A549 (cell line): ENCODE measurements around the gene RASA4.
"Not testable (repeated sequence)": the region's sequence is repeated elsewhere in the genome, so short reads cannot be mapped to it uniquely, and the experiment has no call there.

ENCODE experiments used
- CHD4 ChIP-seq: fragments of 200-600 bp; sonication (generic); IDR thresholded peaks from 2 replicates; pipeline ENCODE4 v1.6.1; 2016; ENCODE audit warnings: antibody characterized with exemption, mild to moderate bottlenecking, borderline replicate concordance
- EP300 ChIP-seq, 2 experiments: fragments of >200 bp; sonication (Bioruptor Twin); formaldehyde crosslinking; IDR thresholded peaks; 2 replicates in 1 of 2; 3 replicates in 1 of 2; pipeline ENCODE4 v1.6.1; 2016 to 2017
- GATA3 ChIP-seq: IDR thresholded peaks from 2 replicates; pipeline ENCODE4 v1.6.1; 2012; ENCODE audit warnings: borderline replicate concordance
- HOXB5 ChIP-seq: fragments of 250-450 bp; sonication (Bioruptor Pico); IDR thresholded peaks from 2 replicates; pipeline ENCODE4 v1.5.0; 2020; ENCODE audit warnings: mild to moderate bottlenecking, moderate library complexity
- KDM1A ChIP-seq: fragments of 200-600 bp; sonication (generic); IDR thresholded peaks from 2 replicates; pipeline ENCODE4 v1.6.1; 2016; ENCODE audit warnings: low read depth, mild to moderate bottlenecking
- RNF2 ChIP-seq: fragments of 200-600 bp; sonication (generic); IDR thresholded peaks from 2 replicates; pipeline ENCODE4 v1.6.1; 2016; ENCODE audit warnings: low read depth, mild to moderate bottlenecking, antibody characterized with exemption, moderate library complexity, borderline replicate concordance
- TF ChIP-seq, protein P1 (sequence below): fragments of >200 bp; sonication (Bioruptor Twin); formaldehyde crosslinking; IDR thresholded peaks from 3 replicates; pipeline ENCODE4 v1.5.1; 2016

DNA sequence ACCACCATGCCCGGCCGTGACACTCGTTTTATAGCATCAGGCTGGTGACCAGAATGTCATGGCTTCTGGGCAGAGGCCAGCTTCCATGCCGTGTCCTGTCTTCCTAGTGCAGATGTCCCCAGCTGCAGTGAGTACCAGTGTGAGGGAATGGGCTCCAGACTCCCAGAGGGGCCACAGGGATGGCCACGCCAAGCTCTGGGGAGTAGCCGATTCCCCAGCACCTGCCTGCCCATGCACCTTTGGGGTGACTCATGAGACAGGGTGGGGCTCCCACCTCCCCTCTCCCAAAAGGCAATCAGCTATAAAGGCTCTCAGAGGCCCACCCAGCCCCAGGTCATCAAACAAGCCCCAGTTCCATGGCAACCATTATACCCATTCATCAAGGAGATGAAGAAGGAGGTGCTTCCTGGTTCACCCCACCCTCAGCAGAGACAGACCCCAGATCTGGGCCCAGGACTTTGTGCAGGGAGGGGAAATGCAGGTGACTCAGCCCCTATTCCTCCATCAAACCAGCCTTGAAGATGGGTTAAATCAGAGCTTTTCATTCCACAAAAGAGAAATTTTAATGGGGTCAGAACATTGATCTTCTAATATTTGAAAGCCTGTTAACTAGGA is 65.6 kb downstream of the RASA4 start, which contains the start of gene SPDYE2:
- TF ChIP-seq, protein P1, sequence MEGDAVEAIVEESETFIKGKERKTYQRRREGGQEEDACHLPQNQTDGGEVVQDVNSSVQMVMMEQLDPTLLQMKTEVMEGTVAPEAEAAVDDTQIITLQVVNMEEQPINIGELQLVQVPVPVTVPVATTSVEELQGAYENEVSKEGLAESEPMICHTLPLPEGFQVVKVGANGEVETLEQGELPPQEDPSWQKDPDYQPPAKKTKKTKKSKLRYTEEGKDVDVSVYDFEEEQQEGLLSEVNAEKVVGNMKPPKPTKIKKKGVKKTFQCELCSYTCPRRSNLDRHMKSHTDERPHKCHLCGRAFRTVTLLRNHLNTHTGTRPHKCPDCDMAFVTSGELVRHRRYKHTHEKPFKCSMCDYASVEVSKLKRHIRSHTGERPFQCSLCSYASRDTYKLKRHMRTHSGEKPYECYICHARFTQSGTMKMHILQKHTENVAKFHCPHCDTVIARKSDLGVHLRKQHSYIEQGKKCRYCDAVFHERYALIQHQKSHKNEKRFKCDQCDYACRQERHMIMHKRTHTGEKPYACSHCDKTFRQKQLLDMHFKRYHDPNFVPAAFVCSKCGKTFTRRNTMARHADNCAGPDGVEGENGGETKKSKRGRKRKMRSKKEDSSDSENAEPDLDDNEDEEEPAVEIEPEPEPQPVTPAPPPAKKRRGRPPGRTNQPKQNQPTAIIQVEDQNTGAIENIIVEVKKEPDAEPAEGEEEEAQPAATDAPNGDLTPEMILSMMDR = not testable (repeated sequence)
- TF ChIP-seq RNF2; CHD4; GATA3; KDM1A; EP300 (IDR thresholded peaks at IDR 0.05); HOXB5 (CRISPR knock-in tag): not testable (repeated sequence)
